GOT3 (cell line): ENCODE results near the gene TMEM179.
"Not testable (repeated sequence)": the region's sequence is repeated elsewhere in the genome, so short reads cannot be mapped to it uniquely, and the experiment has no call there.

Experiments used
- DNase-seq: peaks from one replicate; lab custom pipeline; 2025; ENCODE audit warnings: mixed read lengths; lab: John Stamatoyannopoulos, UW

The TMEM179 gene

GRCh38 chr14:104586832-104587620 lies 17.5 kb downstream of the TMEM179 start:
- no peak for DNase-seq

- no peak for DNase-seq
Measured at GRCh38 chr14:104585966-104586697, 18.4 kb downstream of the TMEM179 start.

DNA sequence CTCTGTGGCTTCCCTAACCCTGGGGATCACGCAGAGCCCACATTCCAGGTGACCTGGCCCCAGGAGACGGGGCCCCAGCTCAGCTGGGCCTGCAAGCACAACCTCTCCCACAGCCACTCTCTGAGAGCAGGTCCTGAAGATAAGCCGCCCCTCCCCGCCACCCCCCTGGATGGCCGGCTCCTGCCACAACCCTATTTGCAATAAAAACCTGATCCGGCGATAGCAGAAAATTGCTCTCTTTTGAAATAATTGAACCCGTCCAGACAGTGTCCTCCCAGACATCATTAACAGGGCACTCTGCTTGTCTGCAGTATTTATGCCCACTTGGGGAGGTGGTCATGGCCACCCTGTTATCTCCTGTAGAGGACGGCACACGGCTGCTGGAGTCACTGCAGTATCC lies 20.0 kb downstream of the TMEM179 start:
- no peak for DNase-seq

- DNase-seq, result no peak
Measured at GRCh38 chr14:104583424-104584306, 20.9 kb downstream of the TMEM179 start.

DNA sequence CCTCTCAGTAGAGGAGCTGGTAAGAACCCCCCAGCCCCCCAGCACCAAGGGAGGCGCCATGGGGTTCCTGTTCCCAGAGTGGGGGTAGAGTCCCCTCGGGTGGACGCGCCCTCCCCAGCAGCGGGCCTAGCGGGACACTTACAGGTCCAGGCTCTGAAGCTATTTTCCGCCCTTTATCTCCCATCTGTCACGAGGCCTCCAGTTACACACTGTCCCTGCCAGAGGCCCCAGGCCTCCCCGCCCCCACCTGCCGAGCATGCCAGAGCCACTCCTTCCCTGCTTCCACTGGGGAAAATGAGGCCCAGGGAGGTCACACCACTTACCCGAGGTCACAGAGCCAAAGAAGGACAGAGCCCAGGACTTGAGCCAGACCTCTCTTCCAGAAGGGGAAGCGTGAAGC lies 21.9 kb downstream of the TMEM179 start:
- no peak for DNase-seq

- DNase-seq, result no peak
Measured at GRCh38 chr14:104582005-104582404, 22.6 kb downstream of the TMEM179 start.

GRCh38 chr14:104581521-104581920 lies 23.1 kb downstream of the TMEM179 start:
- DNase-seq, result no peak

- no peak for DNase-seq
Measured at GRCh38 chr14:104580961-104581360, 23.6 kb downstream of the TMEM179 start.

DNA sequence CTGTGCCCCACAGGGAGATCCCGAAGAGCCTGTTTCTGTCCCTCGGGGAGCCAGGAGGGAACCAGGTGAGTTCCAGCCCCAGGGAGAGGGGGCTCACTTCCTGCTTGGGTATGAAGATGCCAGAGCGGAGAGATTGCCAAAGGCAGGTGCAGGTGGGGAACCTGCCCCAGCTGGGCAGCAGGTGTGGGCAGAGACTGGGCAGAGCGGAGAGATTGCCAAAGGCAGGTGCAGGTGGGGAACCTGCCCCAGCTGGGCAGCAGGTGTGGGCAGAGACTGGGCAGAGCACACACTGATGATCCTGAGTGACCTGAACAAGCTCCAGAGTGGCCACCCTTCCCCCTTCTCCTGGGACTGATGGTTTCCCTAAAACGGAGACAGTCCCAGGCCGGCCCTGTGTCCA lies 24.6 kb downstream of the TMEM179 start:
- not testable (repeated sequence) for DNase-seq

GRCh38 chr14:104579507-104579906 lies 25.1 kb downstream of the TMEM179 start, which contains the start of gene C14orf180:
Gene C14orf180 (plus strand): TSS chr14:104579764. CDS start chr14:104586431, 6,667 bp downstream.
- no peak for DNase-seq

- DNase-seq, result no peak
Measured at GRCh38 chr14:104578321-104578720, 26.3 kb downstream of the TMEM179 start.

- no peak for DNase-seq
Measured at GRCh38 chr14:104577847-104578301, 26.7 kb downstream of the TMEM179 start.

GRCh38 chr14:104577426-104577825 lies 27.1 kb downstream of the TMEM179 start:
- no peak for DNase-seq

DNA sequence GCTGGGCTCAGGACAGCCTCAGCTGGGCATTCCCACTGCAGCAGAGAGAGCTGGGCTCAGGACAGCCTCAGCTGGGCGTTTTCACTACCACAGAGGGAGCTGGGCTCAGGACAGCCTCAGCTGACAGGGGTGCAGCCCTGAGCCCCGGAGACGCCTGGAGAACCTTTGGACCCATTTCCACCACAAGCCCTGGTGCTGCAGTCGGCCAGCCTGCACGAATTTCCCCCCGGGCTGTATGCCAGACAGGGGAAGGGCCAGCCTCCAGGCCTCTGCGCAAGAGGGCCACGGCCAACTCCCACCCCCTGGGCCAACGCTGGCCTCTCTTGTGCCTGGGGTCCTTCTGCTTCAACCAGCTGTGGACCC lies 27.6 kb downstream of the TMEM179 start:
- DNase-seq, result no peak

GRCh38 chr14:104576232-104576969 lies 28.2 kb downstream of the TMEM179 start:
- DNase-seq, result no peak

GRCh38 chr14:104574978-104575583 lies 29.5 kb downstream of the TMEM179 start:
- DNase-seq, result no peak

DNA sequence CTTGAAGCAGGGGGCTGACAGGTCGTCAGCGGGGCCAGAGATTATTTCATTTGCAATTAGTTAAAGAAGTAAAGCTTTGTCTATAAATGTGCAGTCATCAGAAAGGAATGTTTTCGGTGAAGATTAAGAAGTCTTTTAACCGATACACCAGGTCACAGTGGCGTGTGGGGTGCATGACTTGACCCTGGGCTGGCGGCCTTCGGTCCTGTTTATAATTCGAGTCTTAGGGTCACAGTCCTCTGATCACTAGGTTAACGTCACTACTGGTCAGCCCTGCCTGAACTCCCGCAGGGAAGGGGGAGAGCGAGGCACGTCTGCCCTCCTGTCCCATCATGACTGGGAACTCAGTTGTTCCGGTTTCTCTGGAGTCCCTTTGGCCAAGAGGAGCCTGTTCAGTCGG lies 30.0 kb downstream of the TMEM179 start:
- no peak for DNase-seq

DNA sequence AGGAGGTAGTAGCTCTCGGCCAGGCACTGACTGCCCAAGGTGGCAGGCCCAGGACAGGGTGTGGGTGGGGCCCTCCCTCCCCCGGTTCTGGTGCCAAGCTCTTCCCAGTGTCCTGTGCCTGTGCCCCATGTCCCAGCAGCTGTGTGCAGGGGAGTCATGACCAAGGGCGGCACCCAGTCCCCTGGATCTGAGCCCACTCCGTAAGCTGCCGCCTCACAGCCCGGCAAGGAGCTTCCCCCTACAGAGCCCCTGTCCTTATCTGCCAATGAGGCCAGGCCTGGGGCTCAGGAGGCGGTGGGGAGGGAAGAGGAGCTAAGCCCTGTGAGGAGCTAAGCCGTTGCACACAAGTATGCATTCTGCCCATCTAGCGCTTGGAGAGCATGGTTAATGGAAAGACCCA lies 30.6 kb downstream of the TMEM179 start:
- no peak for DNase-seq

DNA sequence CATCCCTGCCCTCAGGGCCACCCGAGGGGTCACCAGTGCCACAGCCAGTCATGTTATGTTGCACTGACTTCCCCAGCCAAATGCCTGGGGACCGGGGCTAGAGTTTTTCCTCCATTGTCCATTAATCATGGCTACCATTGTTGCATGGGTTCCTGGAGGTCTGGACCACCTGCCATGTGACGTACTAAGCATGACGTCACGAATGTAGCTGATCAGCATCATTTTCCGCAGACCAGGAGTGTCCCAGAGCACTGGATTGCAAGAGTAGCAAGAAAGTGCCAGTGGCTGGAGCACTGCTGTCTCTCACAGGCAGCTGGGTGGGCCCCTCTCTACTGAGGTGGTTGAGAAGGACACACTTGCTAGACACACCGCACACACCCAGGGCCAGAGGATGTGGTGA lies 31.9 kb downstream of the TMEM179 start:
- DNase-seq, result no peak

DNA sequence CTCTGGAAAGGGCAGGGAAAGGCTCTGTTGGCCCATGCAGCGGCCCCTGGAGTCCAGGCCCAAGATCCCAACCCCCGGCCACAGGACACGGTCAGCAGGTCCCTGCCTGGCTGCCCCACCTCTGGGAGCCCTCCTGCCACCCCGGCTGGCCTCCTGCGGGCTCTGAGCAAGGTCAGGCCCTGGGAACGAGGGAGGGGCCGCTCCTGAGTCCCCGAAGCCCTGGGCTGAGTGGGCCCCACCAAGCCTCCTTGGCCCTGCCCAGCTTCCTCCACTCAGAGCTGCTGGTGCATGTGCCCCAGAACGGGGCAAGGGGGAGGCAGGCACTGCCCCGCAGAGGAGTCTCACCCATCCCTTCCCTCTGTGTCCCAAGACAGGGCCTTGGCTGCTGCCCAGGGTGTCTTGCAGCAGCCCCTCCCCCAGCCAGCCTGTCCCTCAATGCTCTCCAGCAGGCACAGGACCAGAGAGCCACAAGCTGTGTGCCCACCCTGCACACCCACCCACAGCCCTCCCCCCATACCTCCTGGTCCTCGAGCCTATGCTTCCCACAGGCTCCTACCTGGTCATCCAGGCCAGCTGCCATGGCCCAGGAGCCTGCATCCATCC lies 32.4 kb downstream of the TMEM179 start:
- DNase-seq, result no peak

DNA sequence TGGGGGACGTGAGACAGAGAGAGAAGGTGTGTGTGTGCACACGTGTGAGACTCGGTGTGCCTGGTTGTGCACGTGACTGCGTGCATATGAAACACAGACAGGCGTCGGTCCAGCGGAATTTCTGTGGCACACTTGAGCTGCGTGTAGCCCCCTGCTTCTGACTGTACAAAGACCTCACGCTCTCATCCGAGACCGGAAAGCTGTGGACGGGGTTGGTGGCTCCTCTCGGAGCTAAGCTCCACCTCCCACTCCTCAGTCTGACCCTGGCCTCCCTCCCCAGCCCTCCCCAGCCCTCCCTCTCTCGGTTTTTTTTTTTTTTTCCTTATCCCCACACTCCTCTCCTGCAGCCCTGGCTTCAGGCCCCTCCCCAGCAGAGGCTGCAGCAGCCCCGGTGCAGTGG lies 33.3 kb downstream of the TMEM179 start:
- no peak for DNase-seq
